Middle frontal gyrus (tissue), 1 donor: ENCODE data around the gene KAT7.

ENCODE experiments used
- DNase-seq: peaks from one replicate; pipeline ENCODE4 v3.0.0-alpha.2; 2015; ENCODE audit warnings: low spot score; ENCODE audit errors: extremely low spot score

The KAT7 gene

GRCh38 chr17:49869038-49869374 lies 80.5 kb downstream of the KAT7 start:
- DNase-seq = no peak

- no peak for DNase-seq
These were observed 81.8 kb downstream of the KAT7 start for GRCh38 chr17:49870298-49870697.

GRCh38 chr17:49871211-49871610 lies 82.7 kb downstream of the KAT7 start:
- no peak for DNase-seq

GRCh38 chr17:49872754-49873377 lies 84.4 kb downstream of the KAT7 start:
- DNase-seq = no peak

- no peak for DNase-seq
These were observed 85.0 kb downstream of the KAT7 start for GRCh38 chr17:49873466-49873865.

- DNase-seq = no peak
These were observed 85.4 kb downstream of the KAT7 start for GRCh38 chr17:49873926-49874325.

- no peak for DNase-seq
These were observed 86.4 kb downstream of the KAT7 start for GRCh38 chr17:49874911-49875310.

GRCh38 chr17:49875685-49876084 lies 87.2 kb downstream of the KAT7 start:
- DNase-seq = no peak

GRCh38 chr17:49878931-49879904 lies 90.7 kb downstream of the KAT7 start:
- DNase-seq = no peak

- peak; percentile 29 for DNase-seq
These were observed 92.0 kb downstream of the KAT7 start for GRCh38 chr17:49880291-49881053.

GRCh38 chr17:49881054-49881402 lies 92.5 kb downstream of the KAT7 start:
- DNase-seq = no peak

GRCh38 chr17:49882434-49882833 lies 94.0 kb downstream of the KAT7 start:
- DNase-seq = no peak
